ENCODE data around the gene TCERG1L.

The TCERG1L gene

GRCh38 chr10:131075218-131075770 is 236.2 kb downstream of the TCERG1L start:
- Mint-ChIP-seq H3K36me3 (no peaks in the 10 kb centered on the region), H3K27me3 (no peaks in the 10 kb centered on the region), H3K27ac (no peak overlapping the region), H3K4me3 (no peak overlapping the region), H3K9me3 (no peaks in the 10 kb centered on the region), H3K4me1 (no peaks in the 10 kb centered on the region)
- no peak for ATAC-seq

GRCh38 chr10:131074682-131075081 is 236.8 kb downstream of the TCERG1L start:
- Mint-ChIP-seq H3K9me3 (no peaks in the 10 kb centered on the region), H3K27me3 (no peaks in the 10 kb centered on the region), H3K27ac (no peak overlapping the region), H3K4me1 (no peaks in the 10 kb centered on the region), H3K4me3 (no peak overlapping the region), H3K36me3 (no peaks in the 10 kb centered on the region)
- no peak for ATAC-seq

- ATAC-seq, result peak; percentile 26
- no peak overlapping the region for H3K27ac Mint-ChIP-seq
- H3K36me3 Mint-ChIP-seq, result no peaks in the 10 kb centered on the region
- H3K27me3 Mint-ChIP-seq, result no peaks in the 10 kb centered on the region
- H3K4me1 Mint-ChIP-seq, result no peaks in the 10 kb centered on the region
- H3K4me3 Mint-ChIP-seq, result no peak overlapping the region
- H3K9me3 Mint-ChIP-seq, result no peaks in the 10 kb centered on the region
Observed at GRCh38 chr10:131073469-131074035, 238.0 kb downstream of the TCERG1L start.

- H3K36me3 Mint-ChIP-seq, result no peaks in the 10 kb centered on the region
- ATAC-seq, result peak; percentile 5
- H3K4me3 Mint-ChIP-seq, result no peak overlapping the region
Observed at GRCh38 chr10:131072651-131073468, 238.7 kb downstream of the TCERG1L start.

GRCh38 chr10:131071721-131072120 is 239.8 kb downstream of the TCERG1L start:
- no peak overlapping the region for H3K27ac Mint-ChIP-seq
- no peak overlapping the region for H3K4me3 Mint-ChIP-seq
- H3K36me3 Mint-ChIP-seq, result no peaks in the 10 kb centered on the region
- no peaks in the 10 kb centered on the region for H3K27me3 Mint-ChIP-seq
- H3K9me3 Mint-ChIP-seq, result no peaks in the 10 kb centered on the region
- ATAC-seq, result no peak
- H3K4me1 Mint-ChIP-seq, result no peaks in the 10 kb centered on the region

More at GRCh38 chr10:131072651-131073468, 238.7 kb downstream of the TCERG1L start:
- no peaks in the 10 kb centered on the region for H3K27me3 Mint-ChIP-seq
- H3K27ac Mint-ChIP-seq, result no peak overlapping the region
- H3K9me3 Mint-ChIP-seq, result no peaks in the 10 kb centered on the region
- no peaks in the 10 kb centered on the region for H3K4me1 Mint-ChIP-seq

GRCh38 chr10:131070856-131071255 is 240.7 kb downstream of the TCERG1L start:
- Mint-ChIP-seq H3K4me3 (no peak overlapping the region), H3K4me1 (no peaks in the 10 kb centered on the region), H3K27me3 (no peaks in the 10 kb centered on the region), H3K27ac (no peak overlapping the region), H3K9me3 (no peaks in the 10 kb centered on the region), H3K36me3 (no peaks in the 10 kb centered on the region)
- no peak for ATAC-seq

GRCh38 chr10:131068760-131069159 is 242.8 kb downstream of the TCERG1L start:
- H3K27me3 Mint-ChIP-seq, result no peaks in the 10 kb centered on the region
- H3K9me3 Mint-ChIP-seq, result no peaks in the 10 kb centered on the region
- no peak for ATAC-seq
- H3K4me3 Mint-ChIP-seq, result no peak overlapping the region
- H3K27ac Mint-ChIP-seq, result no peak overlapping the region
- H3K4me1 Mint-ChIP-seq, result no peaks in the 10 kb centered on the region
- H3K36me3 Mint-ChIP-seq, result no peaks in the 10 kb centered on the region

- H3K9me3 Mint-ChIP-seq, result no peaks in the 10 kb centered on the region
- H3K27me3 Mint-ChIP-seq, result no peaks in the 10 kb centered on the region
- no peak for ATAC-seq
- H3K36me3 Mint-ChIP-seq, result no peaks in the 10 kb centered on the region
- H3K4me3 Mint-ChIP-seq, result no peak overlapping the region
- H3K27ac Mint-ChIP-seq, result no peak overlapping the region
- H3K4me1 Mint-ChIP-seq, result no peaks in the 10 kb centered on the region
Observed at GRCh38 chr10:131068311-131068710, 243.2 kb downstream of the TCERG1L start.

GRCh38 chr10:131067690-131068089 is 243.8 kb downstream of the TCERG1L start:
- H3K4me1 Mint-ChIP-seq, result no peaks in the 10 kb centered on the region
- no peaks in the 10 kb centered on the region for H3K36me3 Mint-ChIP-seq
- H3K27me3 Mint-ChIP-seq, result no peaks in the 10 kb centered on the region
- no peak overlapping the region for H3K4me3 Mint-ChIP-seq
- no peak for ATAC-seq
- H3K27ac Mint-ChIP-seq, result no peak overlapping the region
- H3K9me3 Mint-ChIP-seq, result no peaks in the 10 kb centered on the region

GRCh38 chr10:131065673-131066305 is 245.7 kb downstream of the TCERG1L start:
- Mint-ChIP-seq H3K36me3 (no peaks in the 10 kb centered on the region), H3K4me1 (no peaks in the 10 kb centered on the region), H3K4me3 (no peak overlapping the region), H3K27me3 (no peaks in the 10 kb centered on the region), H3K9me3 (peaks cover 4% of the 10 kb centered on the region), H3K27ac (no peak overlapping the region)
- ATAC-seq, result no peak

- Mint-ChIP-seq H3K9me3 (peaks cover 9% of the 10 kb centered on the region), H3K4me1 (no peaks in the 10 kb centered on the region), H3K4me3 (no peak overlapping the region), H3K36me3 (no peaks in the 10 kb centered on the region), H3K27me3 (no peaks in the 10 kb centered on the region), H3K27ac (no peak overlapping the region)
- ATAC-seq, result no peak
Observed at GRCh38 chr10:131063311-131063710, 248.2 kb downstream of the TCERG1L start.

GRCh38 chr10:131062621-131063260 is 248.8 kb downstream of the TCERG1L start:
- H3K4me3 Mint-ChIP-seq, result no peak overlapping the region
- ATAC-seq, result no peak
- no peaks in the 10 kb centered on the region for H3K36me3 Mint-ChIP-seq
- H3K9me3 Mint-ChIP-seq, result peaks cover 13% of the 10 kb centered on the region
- H3K4me1 Mint-ChIP-seq, result no peaks in the 10 kb centered on the region
- no peaks in the 10 kb centered on the region for H3K27me3 Mint-ChIP-seq
- no peak overlapping the region for H3K27ac Mint-ChIP-seq

- Mint-ChIP-seq H3K9me3 (peaks cover 13% of the 10 kb centered on the region), H3K27ac (no peak overlapping the region), H3K27me3 (no peaks in the 10 kb centered on the region), H3K36me3 (no peaks in the 10 kb centered on the region), H3K4me1 (no peaks in the 10 kb centered on the region), H3K4me3 (no peak overlapping the region)
- no peak for ATAC-seq
Observed at GRCh38 chr10:131061216-131061615, 250.3 kb downstream of the TCERG1L start.

GRCh38 chr10:131059881-131060280 is 251.6 kb downstream of the TCERG1L start:
- Mint-ChIP-seq H3K27me3 (no peaks in the 10 kb centered on the region), H3K4me3 (no peak overlapping the region), H3K4me1 (no peaks in the 10 kb centered on the region), H3K36me3 (no peaks in the 10 kb centered on the region), H3K27ac (no peak overlapping the region), H3K9me3 (peaks cover 13% of the 10 kb centered on the region)
- no peak for ATAC-seq

- H3K4me3 Mint-ChIP-seq, result no peak overlapping the region
- H3K36me3 Mint-ChIP-seq, result no peaks in the 10 kb centered on the region
- H3K9me3 Mint-ChIP-seq, result peaks cover 13% of the 10 kb centered on the region
- no peaks in the 10 kb centered on the region for H3K27me3 Mint-ChIP-seq
- no peak for ATAC-seq
- H3K4me1 Mint-ChIP-seq, result no peaks in the 10 kb centered on the region
- no peak overlapping the region for H3K27ac Mint-ChIP-seq
Observed at GRCh38 chr10:131058799-131059198, 252.7 kb downstream of the TCERG1L start.

All from stimulated activated memory B cell treated with anti-CD40 and anti-IgM and Interleukin-4, amounts not matched to agents 10 μg/mL and 1 μg/mL and 100 μg/mL, for 72 hours (primary cell).